GM23338 (cell line): ENCODE measurements around the gene MEGF11. TPM values are rescaled to one million over a fixed set of nuclear protein-coding genes. Genes with fewer than 3 reads are reported as not detected.
A peak's percentile ranks its signal among the peaks of the same experiment; 100 is the strongest.

ENCODE experiments used
- ATAC-seq: fragments of 200-7000 bp; cut with Tn5 transposase; 3 replicates; pipeline ENCODE4 v1.9.1; 2020
- DNase-seq: peaks from one replicate; pipeline ENCODE4 v3.0.0-alpha.2; 2015; ENCODE audit warnings: low spot score
- H2AFZ ChIP-seq: fragments of 200-600 bp; sonication (generic); 2 replicates; pipeline ENCODE4 v1.8.0; 2016; ENCODE audit warnings: antibody characterized with exemption, mild to moderate bottlenecking, moderate library complexity
- H3F3A ChIP-seq: fragments of 200-600 bp; sonication (generic); replicated peaks from 2 replicates; pipeline ENCODE4 v1.8.0; 2017; ENCODE audit warnings: antibody characterized with exemption, mixed run types, low read depth
- H3K27ac ChIP-seq: fragments of 200-600 bp; sonication (generic); 2 replicates; pipeline ENCODE4 v1.6.1; 2016; ENCODE audit warnings: low read depth
- H3K27me3 ChIP-seq: fragments of 200-600 bp; sonication (generic); 2 replicates; pipeline ENCODE4 v1.8.0; 2016; ENCODE audit warnings: mild to moderate bottlenecking, mixed run types, moderate library complexity; ENCODE audit not compliant: insufficient read depth
- H3K36me3 ChIP-seq: fragments of 200-600 bp; sonication (generic); 2 replicates; pipeline ENCODE4 v1.8.0; 2016; ENCODE audit warnings: mild to moderate bottlenecking; ENCODE audit not compliant: insufficient read depth
- H3K4me1 ChIP-seq: fragments of 200-600 bp; sonication (generic); 2 replicates; pipeline ENCODE4 v1.8.0; 2016; ENCODE audit warnings: mild to moderate bottlenecking, moderate library complexity; ENCODE audit not compliant: insufficient read depth
- H3K4me2 ChIP-seq: fragments of 200-600 bp; sonication (generic); 2 replicates; pipeline ENCODE4 v1.7.1; 2017; ENCODE audit warnings: mixed run types
- H3K4me3 ChIP-seq: fragments of 200-600 bp; sonication (generic); 2 replicates; pipeline ENCODE4 v1.6.1; 2016; ENCODE audit warnings: mixed run types
- H3K79me2 ChIP-seq: fragments of 200-600 bp; sonication (generic); replicated peaks from 2 replicates; pipeline ENCODE4 v1.8.0; 2017; ENCODE audit warnings: mild to moderate bottlenecking; ENCODE audit not compliant: insufficient read depth
- H3K9me2 ChIP-seq: fragments of 200-600 bp; sonication (generic); 2 replicates; pipeline ENCODE4 v1.8.0; 2017; ENCODE audit not compliant: insufficient read depth
- H4K20me1 ChIP-seq: fragments of 200-600 bp; sonication (generic); replicated peaks from 2 replicates; pipeline ENCODE4 v1.8.0; 2017; ENCODE audit warnings: mild to moderate bottlenecking; ENCODE audit not compliant: insufficient read depth
- H3K27ac Mint-ChIP-seq: 2 replicates; pipeline ENCODE4 v1.8.0; 2020; ENCODE audit warnings: inconsistent platforms, mild to moderate bottlenecking, moderate library complexity, mixed read lengths
- H3K27me3 Mint-ChIP-seq: 3 replicates; pipeline ENCODE4 v1.8.0; 2022; ENCODE audit warnings: low read depth, mild to moderate bottlenecking, moderate library complexity, mixed read lengths, inconsistent platforms; ENCODE audit not compliant: insufficient read depth, poor library complexity
- H3K36me3 Mint-ChIP-seq: 3 replicates; pipeline ENCODE4 v1.8.0; 2021; ENCODE audit warnings: low read depth, mild to moderate bottlenecking, inconsistent platforms, moderate library complexity, mixed read lengths
- H3K4me1 Mint-ChIP-seq: 3 replicates; pipeline ENCODE4 v1.8.0; 2020; ENCODE audit warnings: mild to moderate bottlenecking, inconsistent platforms, mixed read lengths
- H3K4me3 Mint-ChIP-seq: 3 replicates; pipeline ENCODE4 v1.8.0; 2021; ENCODE audit warnings: moderate library complexity, mild to moderate bottlenecking, inconsistent platforms, mixed read lengths
- H3K9me3 Mint-ChIP-seq: 3 replicates; pipeline ENCODE4 v1.8.0; 2020; ENCODE audit warnings: moderate library complexity, mild to moderate bottlenecking, inconsistent platforms, mixed read lengths
- EZH2 ChIP-seq: fragments of 200-600 bp; sonication (generic); IDR thresholded peaks from one replicate; pipeline ENCODE4 v1.8.0; 2017; ENCODE audit warnings: antibody characterized with exemption, mild to moderate bottlenecking, low read depth; ENCODE audit not compliant: unreplicated experiment
- EZH2phosphoT487 ChIP-seq: fragments of 200-600 bp; sonication (generic); IDR thresholded peaks from one replicate; pipeline ENCODE4 v1.8.1; 2018; ENCODE audit warnings: antibody characterized with exemption; ENCODE audit not compliant: unreplicated experiment
- JUNB ChIP-seq: IDR thresholded peaks from one replicate; pipeline ENCODE4 v1.6.1; 2016; ENCODE audit warnings: antibody characterized with exemption; ENCODE audit not compliant: unreplicated experiment
- ZNF114 ChIP-seq: fragments of 250-450 bp; sonication (Bioruptor Pico); IDR thresholded peaks from 2 replicates; pipeline ENCODE4 v1.5.0; 2020; ENCODE audit warnings: mild to moderate bottlenecking, moderate library complexity
- ZNF331 ChIP-seq: fragments of 250-450 bp; sonication (Bioruptor Pico); IDR thresholded peaks from 2 replicates; pipeline ENCODE4 v1.5.0; 2020; ENCODE audit warnings: low read depth, mild to moderate bottlenecking, moderate library complexity
- polyA plus RNA-seq: library from polyadenylated mRNA; unstranded; fragments of >200 nt; fragmentation: Nextera tagmentation; extraction: Ambion mirVana; gene quantifications from 2 replicates; pipeline ENCODE4 v1.2.1, GENCODE V29; 2016
- total RNA-seq: library from RNA; depleted of rRNA; stranded (reverse); fragments of >200 nt; shearing (Covaris generic); gene quantifications from 2 replicates; pipeline ENCODE4 v1.2.3, GENCODE V29; 2014
- TF ChIP-seq, protein P1 (sequence below), 2 experiments: fragments of 200-600 bp in 1 of 2; sonication (generic) in 1 of 2; conservative IDR thresholded peaks; 2 replicates each; pipeline versions ENCODE4 v1.5.1 to v1.6.1; 2016 to 2017; ENCODE audit warnings: antibody characterized with exemption in 2 of 2, low read depth in 2 of 2, mild to moderate bottlenecking in 2 of 2, moderate library complexity in 1 of 2
- TF ChIP-seq, protein P2 (sequence below): IDR thresholded peaks from one replicate; pipeline ENCODE4 v1.6.1; 2018; ENCODE audit warnings: antibody characterized with exemption; ENCODE audit not compliant: unreplicated experiment
- TF ChIP-seq, protein P3 (sequence below): fragments of 250-450 bp; sonication (Bioruptor Pico); IDR thresholded peaks from 2 replicates; pipeline ENCODE4 v1.5.0; 2020; ENCODE audit warnings: mild to moderate bottlenecking, moderate library complexity

MEGF11 gene
- total and polyA plus RNA-seq, 2 experiments from 2014 or later = 1.3 to 1.9 TPM

DNA sequence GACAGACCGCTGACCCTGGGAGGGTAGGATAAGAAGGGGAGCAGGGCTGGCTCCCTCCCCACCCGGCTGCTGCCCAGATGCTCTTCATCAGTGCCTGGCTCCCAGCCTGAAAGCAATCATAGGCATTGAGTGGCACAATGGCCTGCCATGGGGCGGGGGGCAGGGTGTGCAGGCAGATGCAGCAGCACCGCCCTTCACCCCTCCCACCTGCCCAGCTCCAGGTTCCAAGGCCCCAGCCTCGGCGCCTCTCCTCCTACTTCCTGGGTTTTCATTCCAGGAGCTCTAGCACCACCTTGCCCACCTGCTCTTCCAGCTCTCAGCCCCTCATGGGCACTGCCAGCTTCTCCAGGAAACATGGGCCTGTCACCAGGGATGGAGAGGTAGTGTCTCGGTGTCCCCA is 101.7 kb downstream of the MEGF11 start:
- TF ChIP-seq, protein P1, sequence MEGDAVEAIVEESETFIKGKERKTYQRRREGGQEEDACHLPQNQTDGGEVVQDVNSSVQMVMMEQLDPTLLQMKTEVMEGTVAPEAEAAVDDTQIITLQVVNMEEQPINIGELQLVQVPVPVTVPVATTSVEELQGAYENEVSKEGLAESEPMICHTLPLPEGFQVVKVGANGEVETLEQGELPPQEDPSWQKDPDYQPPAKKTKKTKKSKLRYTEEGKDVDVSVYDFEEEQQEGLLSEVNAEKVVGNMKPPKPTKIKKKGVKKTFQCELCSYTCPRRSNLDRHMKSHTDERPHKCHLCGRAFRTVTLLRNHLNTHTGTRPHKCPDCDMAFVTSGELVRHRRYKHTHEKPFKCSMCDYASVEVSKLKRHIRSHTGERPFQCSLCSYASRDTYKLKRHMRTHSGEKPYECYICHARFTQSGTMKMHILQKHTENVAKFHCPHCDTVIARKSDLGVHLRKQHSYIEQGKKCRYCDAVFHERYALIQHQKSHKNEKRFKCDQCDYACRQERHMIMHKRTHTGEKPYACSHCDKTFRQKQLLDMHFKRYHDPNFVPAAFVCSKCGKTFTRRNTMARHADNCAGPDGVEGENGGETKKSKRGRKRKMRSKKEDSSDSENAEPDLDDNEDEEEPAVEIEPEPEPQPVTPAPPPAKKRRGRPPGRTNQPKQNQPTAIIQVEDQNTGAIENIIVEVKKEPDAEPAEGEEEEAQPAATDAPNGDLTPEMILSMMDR (conservative IDR thresholded peaks at IDR 0.05; ENCODE audit: low read depth in 2 of 2) = peak; percentile 30 to 66
- TF ChIP-seq ZNF331 = no peak
- TF ChIP-seq, protein P2, sequence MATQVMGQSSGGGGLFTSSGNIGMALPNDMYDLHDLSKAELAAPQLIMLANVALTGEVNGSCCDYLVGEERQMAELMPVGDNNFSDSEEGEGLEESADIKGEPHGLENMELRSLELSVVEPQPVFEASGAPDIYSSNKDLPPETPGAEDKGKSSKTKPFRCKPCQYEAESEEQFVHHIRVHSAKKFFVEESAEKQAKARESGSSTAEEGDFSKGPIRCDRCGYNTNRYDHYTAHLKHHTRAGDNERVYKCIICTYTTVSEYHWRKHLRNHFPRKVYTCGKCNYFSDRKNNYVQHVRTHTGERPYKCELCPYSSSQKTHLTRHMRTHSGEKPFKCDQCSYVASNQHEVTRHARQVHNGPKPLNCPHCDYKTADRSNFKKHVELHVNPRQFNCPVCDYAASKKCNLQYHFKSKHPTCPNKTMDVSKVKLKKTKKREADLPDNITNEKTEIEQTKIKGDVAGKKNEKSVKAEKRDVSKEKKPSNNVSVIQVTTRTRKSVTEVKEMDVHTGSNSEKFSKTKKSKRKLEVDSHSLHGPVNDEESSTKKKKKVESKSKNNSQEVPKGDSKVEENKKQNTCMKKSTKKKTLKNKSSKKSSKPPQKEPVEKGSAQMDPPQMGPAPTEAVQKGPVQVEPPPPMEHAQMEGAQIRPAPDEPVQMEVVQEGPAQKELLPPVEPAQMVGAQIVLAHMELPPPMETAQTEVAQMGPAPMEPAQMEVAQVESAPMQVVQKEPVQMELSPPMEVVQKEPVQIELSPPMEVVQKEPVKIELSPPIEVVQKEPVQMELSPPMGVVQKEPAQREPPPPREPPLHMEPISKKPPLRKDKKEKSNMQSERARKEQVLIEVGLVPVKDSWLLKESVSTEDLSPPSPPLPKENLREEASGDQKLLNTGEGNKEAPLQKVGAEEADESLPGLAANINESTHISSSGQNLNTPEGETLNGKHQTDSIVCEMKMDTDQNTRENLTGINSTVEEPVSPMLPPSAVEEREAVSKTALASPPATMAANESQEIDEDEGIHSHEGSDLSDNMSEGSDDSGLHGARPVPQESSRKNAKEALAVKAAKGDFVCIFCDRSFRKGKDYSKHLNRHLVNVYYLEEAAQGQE = no peak
- H3K4me3 Mint-ChIP-seq = no peak overlapping the region
- H3K27ac Mint-ChIP-seq = no peak overlapping the region
- no peaks in the 10 kb centered on the region; the same call in 2 of the 3 replicates for H3K36me3 Mint-ChIP-seq
- no peak overlapping the region for H3K4me2 ChIP-seq
- H3K4me3 ChIP-seq = no peak overlapping the region
- H3F3A ChIP-seq = no peaks in the 10 kb centered on the region
- ATAC-seq (peak; percentile 79), DNase-seq (peak; percentile 57)
- no peaks in the 10 kb centered on the region for H3K4me1 ChIP-seq
- peaks cover 13% of the 10 kb centered on the region for H3K27me3 Mint-ChIP-seq
- H3K27ac ChIP-seq = no peak overlapping the region
- H3K9me2 ChIP-seq = no peaks in the 10 kb centered on the region
- no peaks in the 10 kb centered on the region for H3K9me3 Mint-ChIP-seq
- no peaks in the 10 kb centered on the region for H3K27me3 ChIP-seq
- H3K36me3 ChIP-seq = no peaks in the 10 kb centered on the region
- no peak overlapping the region for H2AFZ ChIP-seq
- no peaks in the 10 kb centered on the region for H4K20me1 ChIP-seq
- peaks cover 12% of the 10 kb centered on the region for H3K4me1 Mint-ChIP-seq
- H3K79me2 ChIP-seq = no peaks in the 10 kb centered on the region

DNA sequence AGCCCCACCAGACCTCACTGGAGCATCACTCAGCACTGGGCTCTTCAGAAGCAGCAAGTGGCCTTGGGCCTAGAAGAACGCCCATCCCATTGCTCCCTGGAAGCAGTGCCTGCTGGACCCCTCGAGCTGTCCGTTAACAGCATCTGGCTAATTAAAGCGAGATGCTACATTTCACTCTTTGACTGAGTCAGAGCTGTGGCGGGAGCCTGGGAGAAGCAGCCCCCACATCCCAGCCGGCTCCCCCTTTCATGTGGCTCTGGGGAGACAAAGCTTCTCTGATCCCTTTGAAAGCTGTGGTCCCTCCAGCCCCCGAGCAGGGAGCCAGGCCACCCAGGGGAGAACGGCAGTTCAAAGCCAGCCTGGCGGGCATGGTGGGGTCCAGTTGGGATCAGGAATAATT is 103.7 kb downstream of the MEGF11 start:
- Histone ChIP-seq H3F3A (no peaks in the 10 kb centered on the region), H3K36me3 (no peaks in the 10 kb centered on the region), H4K20me1 (no peaks in the 10 kb centered on the region), H3K4me3 (no peak overlapping the region), H3K9me2 (no peaks in the 10 kb centered on the region), H3K4me1 (no peaks in the 10 kb centered on the region), H3K4me2 (no peak overlapping the region), H2AFZ (no peak overlapping the region), H3K79me2 (no peaks in the 10 kb centered on the region), H3K27me3 (no peaks in the 10 kb centered on the region), H3K27ac (no peak overlapping the region)
- Mint-ChIP-seq H3K4me3 (no peak overlapping the region), H3K9me3 (no peaks in the 10 kb centered on the region), H3K27ac (no peak overlapping the region), H3K4me1 (peaks cover 21% of the 10 kb centered on the region), H3K27me3 (peaks cover 11% of the 10 kb centered on the region), H3K36me3 (no peaks in the 10 kb centered on the region)
- DNase-seq (no peak), ATAC-seq (no peak)
- TF ChIP-seq, protein P1 (conservative IDR thresholded peaks at IDR 0.05; ENCODE audit: low read depth in 2 of 2) = no peak
- TF ChIP-seq, protein P3, sequence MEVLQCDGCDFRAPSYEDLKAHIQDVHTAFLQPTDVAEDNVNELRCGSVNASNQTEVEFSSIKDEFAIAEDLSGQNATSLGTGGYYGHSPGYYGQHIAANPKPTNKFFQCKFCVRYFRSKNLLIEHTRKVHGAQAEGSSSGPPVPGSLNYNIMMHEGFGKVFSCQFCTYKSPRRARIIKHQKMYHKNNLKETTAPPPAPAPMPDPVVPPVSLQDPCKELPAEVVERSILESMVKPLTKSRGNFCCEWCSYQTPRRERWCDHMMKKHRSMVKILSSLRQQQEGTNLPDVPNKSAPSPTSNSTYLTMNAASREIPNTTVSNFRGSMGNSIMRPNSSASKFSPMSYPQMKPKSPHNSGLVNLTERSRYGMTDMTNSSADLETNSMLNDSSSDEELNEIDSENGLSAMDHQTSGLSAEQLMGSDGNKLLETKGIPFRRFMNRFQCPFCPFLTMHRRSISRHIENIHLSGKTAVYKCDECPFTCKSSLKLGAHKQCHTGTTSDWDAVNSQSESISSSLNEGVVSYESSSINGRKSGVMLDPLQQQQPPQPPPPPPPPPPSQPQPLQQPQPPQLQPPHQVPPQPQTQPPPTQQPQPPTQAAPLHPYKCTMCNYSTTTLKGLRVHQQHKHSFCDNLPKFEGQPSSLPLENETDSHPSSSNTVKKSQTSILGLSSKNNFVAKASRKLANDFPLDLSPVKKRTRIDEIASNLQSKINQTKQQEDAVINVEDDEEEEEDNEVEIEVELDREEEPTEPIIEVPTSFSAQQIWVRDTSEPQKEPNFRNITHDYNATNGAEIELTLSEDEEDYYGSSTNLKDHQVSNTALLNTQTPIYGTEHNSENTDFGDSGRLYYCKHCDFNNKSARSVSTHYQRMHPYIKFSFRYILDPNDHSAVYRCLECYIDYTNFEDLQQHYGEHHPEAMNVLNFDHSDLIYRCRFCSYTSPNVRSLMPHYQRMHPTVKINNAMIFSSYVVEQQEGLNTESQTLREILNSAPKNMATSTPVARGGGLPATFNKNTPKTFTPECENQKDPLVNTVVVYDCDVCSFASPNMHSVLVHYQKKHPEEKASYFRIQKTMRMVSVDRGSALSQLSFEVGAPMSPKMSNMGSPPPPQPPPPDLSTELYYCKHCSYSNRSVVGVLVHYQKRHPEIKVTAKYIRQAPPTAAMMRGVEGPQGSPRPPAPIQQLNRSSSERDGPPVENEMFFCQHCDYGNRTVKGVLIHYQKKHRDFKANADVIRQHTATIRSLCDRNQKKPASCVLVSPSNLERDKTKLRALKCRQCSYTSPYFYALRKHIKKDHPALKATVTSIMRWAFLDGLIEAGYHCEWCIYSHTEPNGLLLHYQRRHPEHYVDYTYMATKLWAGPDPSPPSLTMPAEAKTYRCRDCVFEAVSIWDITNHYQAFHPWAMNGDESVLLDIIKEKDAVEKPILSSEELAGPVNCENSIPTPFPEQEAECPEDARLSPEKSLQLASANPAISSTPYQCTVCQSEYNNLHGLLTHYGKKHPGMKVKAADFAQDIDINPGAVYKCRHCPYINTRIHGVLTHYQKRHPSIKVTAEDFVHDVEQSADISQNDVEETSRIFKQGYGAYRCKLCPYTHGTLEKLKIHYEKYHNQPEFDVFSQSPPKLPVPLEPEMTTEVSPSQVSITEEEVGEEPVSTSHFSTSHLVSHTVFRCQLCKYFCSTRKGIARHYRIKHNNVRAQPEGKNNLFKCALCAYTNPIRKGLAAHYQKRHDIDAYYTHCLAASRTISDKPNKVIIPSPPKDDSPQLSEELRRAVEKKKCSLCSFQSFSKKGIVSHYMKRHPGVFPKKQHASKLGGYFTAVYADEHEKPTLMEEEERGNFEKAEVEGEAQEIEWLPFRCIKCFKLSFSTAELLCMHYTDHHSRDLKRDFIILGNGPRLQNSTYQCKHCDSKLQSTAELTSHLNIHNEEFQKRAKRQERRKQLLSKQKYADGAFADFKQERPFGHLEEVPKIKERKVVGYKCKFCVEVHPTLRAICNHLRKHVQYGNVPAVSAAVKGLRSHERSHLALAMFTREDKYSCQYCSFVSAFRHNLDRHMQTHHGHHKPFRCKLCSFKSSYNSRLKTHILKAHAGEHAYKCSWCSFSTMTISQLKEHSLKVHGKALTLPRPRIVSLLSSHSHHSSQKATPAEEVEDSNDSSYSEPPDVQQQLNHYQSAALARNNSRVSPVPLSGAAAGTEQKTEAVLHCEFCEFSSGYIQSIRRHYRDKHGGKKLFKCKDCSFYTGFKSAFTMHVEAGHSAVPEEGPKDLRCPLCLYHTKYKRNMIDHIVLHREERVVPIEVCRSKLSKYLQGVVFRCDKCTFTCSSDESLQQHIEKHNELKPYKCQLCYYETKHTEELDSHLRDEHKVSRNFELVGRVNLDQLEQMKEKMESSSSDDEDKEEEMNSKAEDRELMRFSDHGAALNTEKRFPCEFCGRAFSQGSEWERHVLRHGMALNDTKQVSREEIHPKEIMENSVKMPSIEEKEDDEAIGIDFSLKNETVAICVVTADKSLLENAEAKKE (CRISPR knock-in tag) = no peak
- TF ChIP-seq ZNF114 (CRISPR knock-in tag) = no peak
- TF ChIP-seq EZH2phosphoT487 = no peak
- no peak for TF ChIP-seq JUNB
- no peak for TF ChIP-seq EZH2
